Activated naive CD4-positive, alpha-beta T cell treated with anti-CD3 and anti-CD28 coated beads, Interleukin-2, amount 50 U/mL, for 16 hours (primary cell): ENCODE data around the gene LYZL1.
"Not testable (repeated sequence)": the region's sequence is repeated elsewhere in the genome, so short reads cannot be mapped to it uniquely, and the experiment has no call there.

Source experiments
- DNase-seq: peaks from one replicate; pipeline ENCODE4 v3.0.0-alpha.2; 2020

Gene LYZL1

GRCh38 chr10:29310463-29310862, 21.6 kb downstream of the LYZL1 start:
- DNase-seq, result not testable (repeated sequence)

- no peak for DNase-seq
Measured at GRCh38 chr10:29313071-29313470, 24.2 kb downstream of the LYZL1 start.

DNA sequence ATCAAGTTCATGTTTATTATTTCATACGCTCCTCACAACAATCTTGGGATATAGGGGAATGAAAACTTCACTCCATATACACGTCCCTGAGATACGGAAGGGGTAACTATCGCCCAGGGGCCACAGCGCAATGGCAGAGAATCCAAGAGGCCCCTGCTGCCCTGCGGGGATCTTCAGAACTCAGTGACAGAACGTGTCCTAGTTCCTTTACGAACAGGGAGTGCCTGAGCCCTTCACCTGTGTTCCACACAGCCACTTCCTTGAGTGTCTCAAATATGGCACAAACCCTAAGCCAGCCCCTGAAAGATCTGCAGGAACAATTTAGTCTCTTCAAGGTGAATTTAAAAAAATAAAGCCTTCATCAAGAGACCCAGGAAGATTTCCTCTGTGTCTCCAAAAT, 25.9 kb downstream of the LYZL1 start:
- DNase-seq, result no peak

DNA sequence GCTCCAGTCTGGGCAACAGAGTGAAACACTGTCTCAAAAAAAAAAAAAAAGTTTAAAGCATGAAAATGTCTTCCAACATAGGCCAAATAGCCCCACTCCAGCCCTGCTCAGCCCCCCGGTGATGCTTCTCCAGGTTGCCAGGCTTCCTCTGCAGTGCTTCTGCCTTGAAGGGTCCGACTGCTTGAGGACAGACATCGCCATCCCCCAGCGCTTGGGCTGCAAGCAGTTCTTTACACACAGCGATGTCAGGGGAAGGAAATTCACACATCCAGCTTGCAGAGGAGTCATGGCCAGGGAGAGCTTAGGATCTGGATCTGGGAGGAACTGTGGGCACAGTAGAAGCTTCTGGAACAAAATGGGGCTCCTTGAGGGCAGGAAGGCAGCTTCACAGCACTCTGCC, 26.9 kb downstream of the LYZL1 start:
- no peak for DNase-seq

GRCh38 chr10:29316308-29317026, 27.6 kb downstream of the LYZL1 start:
- DNase-seq, result no peak

GRCh38 chr10:29317027-29317420, 28.2 kb downstream of the LYZL1 start:
- no peak for DNase-seq

DNA sequence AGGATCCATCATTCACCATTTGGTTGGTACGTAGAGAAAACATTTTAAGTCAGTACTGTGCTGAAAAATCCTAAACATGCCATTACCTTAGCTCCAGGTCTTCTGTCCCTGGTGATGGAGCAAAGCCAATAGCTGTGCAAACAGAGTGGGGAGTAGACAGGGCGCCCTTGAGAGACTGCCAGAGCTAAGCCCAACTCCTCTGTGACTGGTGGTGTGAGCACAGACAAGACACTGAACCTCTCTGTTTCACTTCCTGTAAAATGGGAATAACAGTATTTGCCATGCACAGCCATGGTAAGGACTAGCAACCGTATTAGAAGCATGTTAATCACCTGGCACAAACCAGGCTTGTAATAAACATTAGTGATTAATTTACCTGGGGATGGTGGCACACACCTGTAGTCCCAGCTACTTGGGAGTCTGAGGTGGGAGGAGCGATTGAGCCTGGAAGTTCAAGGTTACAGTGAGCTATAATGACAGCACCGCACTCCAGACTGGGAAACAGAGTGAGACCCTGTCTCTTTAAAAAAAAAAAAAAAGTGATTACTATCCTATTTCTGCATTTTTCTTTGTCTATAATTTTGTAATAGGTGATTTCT, 28.7 kb downstream of the LYZL1 start:
- DNase-seq, result no peak

DNA sequence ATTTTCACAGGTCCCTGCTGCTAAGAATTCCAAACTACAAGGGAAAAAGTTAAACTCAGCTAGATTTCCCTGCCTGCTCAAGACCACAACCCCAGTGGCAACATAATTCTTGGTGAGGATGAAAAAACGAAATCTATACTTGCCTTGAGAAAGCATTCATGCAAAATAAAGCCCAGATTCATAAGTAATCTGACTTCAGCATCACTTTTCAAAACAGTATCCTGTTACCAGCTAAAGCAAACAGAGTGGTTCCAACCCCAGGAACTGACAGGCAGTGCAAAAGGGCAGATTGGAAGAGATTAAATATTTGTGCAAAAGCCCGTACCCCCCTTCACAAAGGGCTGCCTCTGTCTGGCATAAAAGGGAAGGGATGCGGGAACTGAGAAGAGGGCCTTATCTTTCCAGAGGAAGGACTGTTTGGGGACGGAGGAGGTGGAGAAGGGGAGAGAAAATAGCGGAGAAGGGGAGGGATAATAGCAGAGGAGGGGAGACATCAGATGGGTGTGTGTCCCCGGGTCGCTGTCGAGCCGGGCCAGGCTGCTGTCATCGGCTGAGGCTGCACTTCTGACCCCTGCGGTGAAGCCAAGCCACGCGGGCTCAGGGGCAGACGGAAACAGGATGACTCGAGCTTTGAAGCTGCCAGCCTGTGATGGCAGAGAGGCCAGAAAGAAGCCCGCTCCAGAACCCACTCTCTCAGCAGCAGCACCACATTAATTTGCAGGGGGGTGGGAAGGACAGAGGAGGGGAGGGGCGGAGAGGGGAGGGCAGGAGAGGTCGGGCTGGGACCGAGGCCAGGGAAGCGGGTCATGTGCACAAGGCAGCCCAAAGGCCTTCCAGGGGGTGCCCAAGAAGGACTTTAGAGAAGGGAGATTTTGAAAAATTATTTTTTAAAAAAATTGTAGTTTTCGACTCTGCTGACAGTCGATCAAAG, 29.5 kb downstream of the LYZL1 start:
- DNase-seq, result not testable (repeated sequence)

DNA sequence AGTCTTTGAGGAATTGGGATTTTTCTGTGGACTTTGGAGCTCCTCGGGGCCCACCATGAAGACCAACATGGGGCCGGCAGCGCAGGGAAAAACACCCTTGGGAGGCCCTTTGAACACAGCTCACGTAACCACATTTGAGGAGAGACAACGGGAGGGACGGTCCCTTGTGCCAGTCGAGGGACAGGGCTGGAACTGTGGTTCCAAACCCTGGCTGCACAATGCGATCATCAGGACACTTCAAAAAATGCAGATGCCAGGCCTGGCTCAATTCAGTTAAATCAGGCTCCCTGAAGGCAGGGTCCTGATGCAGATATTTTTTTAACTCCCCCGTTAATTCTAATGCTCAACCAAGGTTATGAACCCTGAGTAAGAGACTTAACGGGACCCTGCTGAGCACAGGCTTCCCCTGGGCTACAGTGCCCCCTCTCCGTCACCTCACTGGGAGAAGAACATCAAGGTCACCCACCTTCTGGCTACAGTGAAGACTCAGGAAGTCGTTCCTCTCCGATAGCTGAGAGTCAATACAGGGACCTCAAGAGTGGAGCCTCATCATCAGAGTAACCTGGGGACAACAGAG, 30.4 kb downstream of the LYZL1 start:
- no peak for DNase-seq

DNA sequence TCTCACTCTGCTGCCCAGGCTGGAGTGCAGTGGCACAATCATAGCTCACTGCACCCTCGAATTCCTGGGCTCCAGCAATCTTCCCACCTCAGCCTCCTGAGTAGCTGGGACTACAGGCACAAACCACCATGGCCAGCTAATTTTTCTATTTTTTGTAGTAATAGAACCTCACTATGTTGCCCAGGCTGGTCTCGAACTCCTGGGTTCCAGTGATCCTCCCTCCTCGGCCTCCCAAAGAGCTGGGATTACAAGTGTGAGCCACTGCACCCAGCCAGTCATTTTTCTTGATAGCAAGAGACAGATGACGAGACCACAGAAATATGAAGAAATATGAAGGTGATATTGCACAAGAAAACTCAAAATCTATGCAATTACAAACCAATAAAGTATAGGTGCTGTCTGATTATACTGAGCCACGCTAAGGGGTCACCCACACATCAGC, 31.8 kb downstream of the LYZL1 start:
- not testable (repeated sequence) for DNase-seq

DNA sequence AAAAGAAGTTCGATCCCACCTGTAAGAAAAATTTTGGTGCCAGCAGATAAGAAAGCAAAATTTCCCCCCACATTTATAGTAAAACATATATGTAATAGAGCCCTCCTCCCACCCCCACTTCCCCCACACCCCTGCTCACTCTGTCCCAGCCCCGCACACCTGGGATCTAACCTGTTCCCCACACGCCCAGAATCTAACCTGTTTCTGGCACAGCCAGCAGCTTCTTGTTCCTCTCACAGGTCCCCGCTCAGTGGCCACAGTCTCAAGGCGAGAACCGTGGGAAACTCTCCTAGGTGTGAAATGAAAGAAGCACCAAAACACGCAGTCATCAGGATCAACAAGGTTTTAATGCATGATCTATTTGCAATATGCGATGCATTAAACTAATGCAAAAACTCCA, 32.8 kb downstream of the LYZL1 start:
- DNase-seq, result no peak

GRCh38 chr10:29322918-29323317, 34.0 kb downstream of the LYZL1 start:
- DNase-seq, result no peak

- no peak for DNase-seq
Measured at GRCh38 chr10:29323367-29323766, 34.5 kb downstream of the LYZL1 start.

DNA sequence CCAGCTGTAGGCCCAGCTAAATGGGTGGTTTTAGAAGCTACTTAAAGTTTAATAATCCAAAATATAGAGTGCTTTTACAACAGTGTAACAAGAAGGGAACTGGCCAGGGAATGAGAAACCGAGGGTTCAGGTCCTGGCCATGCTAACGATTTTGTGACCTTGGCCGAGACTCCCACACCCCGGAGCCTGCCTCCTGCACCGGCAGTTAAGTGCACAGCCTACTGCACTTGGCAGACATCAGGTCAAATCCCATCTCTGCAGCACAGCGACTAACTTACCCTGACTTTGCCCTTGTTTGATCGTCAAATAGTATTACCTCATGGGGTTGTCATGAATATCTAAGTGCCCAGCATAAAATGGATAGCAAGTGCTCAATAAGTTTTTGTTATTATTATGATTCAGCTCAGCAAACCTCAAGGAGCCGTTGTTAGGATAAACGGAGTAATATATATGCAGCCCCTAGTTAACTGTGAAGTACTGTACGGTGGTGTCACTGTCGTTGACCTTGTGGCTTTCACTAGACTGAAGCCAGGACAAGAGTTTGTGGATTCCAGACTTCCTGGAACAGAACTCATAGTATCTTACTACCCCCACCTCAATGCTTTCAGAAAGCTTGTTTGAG, 35.5 kb downstream of the LYZL1 start:
- no peak for DNase-seq

DNA sequence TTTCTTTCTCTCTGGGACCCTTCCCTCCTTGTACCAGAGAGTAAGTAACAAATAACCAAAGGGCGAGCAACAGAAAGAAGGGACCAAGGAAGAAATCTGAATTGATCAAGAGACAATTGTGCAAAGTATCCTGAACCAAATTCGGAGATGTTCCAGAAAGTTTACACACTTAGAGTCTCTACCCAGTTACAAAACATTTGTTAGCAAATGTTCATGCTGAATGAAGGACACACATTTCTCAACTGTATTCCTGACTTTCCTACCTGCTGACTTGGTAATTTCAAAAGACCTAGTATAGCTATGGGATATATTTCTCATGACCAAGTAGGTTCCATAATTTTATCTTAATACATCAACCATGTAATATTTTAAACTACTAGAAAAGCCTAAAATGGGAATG, 37.4 kb downstream of the LYZL1 start:
- no peak for DNase-seq

DNA sequence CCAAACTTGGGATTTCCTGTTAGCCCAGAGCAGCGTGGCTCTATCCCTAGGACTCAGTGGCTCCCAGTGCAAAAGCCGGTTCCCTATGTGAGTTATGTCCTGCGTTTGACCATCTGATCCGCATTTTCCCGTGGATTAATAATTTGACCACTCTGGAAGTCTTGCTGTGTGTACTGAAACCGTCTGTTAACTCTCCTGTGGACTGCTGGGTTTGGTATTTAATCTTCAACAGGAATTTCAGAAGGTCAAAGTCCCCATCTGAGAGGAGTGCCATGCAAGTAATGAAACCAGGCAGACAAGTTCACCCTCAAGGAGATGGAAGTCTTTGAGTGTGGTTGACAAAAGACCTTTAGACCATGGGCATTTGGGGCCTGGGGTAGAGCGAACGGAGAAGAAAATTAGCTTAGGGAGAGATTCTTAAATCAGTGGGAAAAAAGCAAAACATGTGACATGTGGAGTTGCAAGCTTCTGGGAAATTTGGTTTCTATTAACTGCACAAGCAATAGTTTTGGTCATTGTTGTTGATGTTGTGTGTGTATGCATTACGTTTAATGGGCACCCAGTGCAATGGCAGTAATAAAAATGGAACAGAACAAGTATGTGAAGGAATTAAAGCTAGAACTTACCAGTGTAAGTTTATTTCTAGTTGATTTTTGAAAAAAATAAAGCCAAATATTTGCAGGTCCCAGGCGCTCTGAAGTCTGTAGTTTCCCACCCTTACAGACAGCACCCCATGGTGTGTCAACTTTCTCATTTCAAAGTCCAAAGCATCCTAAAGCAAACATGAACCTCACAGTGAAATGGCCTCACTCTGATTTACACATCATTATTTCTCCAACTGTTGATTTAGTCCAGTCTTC, 38.2 kb downstream of the LYZL1 start:
- DNase-seq, result no peak

DNA sequence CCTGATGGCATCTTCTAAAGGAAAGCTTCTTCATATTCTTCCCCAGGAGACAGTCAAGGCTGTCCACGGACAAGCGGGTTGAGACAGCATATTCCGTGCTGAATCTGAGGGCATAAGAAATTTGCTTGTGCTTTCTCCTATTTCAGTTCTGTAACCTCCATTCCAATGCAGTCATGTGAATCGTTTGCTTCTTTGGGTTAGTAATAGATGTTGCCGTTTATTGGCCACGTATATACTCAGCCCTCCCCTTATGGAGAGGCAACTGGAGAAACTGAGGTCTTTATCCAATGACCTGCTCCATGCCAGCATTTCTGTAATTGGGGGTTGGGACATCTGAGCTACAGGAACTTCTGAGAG, 38.9 kb downstream of the LYZL1 start:
- no peak for DNase-seq

DNA sequence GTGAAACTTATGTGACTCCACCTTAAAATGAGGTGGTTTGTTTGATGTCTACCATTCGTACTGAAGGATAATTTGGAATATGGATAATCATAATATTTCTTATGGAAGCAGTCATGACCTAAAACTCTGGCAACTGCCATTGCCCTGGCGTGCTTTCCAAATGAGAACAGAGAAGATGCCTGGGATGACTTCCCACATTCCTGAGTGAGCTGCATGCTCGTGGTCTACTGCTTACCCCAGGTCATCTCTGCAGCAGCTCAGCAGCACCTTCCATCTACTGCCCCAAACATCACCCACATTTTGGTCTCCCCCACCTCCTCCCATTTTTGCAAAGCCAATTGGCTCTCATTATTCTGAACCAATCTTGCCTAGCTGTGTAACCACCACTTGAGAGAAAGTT, 40.1 kb downstream of the LYZL1 start:
- no peak for DNase-seq

GRCh38 chr10:29329420-29329819, 40.5 kb downstream of the LYZL1 start:
- DNase-seq, result no peak

DNA sequence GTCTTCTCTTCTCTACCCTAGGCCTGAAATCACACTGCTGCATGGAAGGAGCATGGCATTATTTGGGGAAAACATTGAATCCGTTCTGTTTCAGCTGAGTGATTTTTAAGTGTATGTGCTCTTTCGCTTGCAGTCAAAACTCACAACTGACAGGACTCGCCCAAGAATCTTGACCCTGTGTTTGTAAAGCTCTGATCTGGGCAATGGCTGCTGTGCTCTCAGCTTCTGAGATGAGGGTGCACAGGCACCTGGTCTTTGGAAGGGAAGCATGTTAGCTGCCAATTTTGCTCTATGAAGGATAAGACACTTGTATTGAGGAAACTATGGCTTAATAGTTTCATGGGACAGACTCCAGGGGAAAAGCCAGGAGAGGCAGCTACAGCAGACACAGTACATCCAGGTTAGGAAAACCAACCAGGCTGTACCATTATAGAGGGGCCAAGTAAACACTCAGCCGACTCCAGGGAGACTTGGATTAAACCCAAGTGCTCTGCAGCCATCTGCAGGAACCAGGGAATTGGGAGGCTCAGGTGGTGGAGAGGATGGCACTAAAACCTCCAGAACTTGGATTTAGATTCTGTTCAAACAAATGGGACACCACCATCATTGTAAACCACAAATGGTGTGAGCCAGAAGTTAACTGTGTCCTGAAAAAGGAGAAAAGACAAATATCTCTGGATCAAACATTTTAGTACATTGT, 43.3 kb downstream of the LYZL1 start:
- no peak for DNase-seq

- no peak for DNase-seq
Measured at GRCh38 chr10:29332761-29333148, 43.9 kb downstream of the LYZL1 start.
